Upper lobe of right lung (tissue), 1 donor: ENCODE results near the gene L3MBTL3. TPM values are rescaled to one million over a fixed set of nuclear protein-coding genes. Genes with fewer than 3 reads are reported as not detected.

Experiments used
- ATAC-seq: fragments of 200-7000 bp; cut with Tn5 transposase; one replicate; pipeline ENCODE4 v1.9.1; 2020; ENCODE audit warnings: mild to moderate bottlenecking, moderate library complexity
- DNase-seq: peaks from one replicate; pipeline ENCODE4 v3.0.0-alpha.2; 2020
- H3K27ac ChIP-seq: fragments of 200-600 bp; one replicate; pipeline ENCODE4 v1.8.0; 2022
- H3K27me3 ChIP-seq: fragments of 200-600 bp; one replicate; pipeline ENCODE4 v1.8.0; 2022; ENCODE audit warnings: mild to moderate bottlenecking
- H3K36me3 ChIP-seq: fragments of 200-600 bp; one replicate; pipeline ENCODE4 v1.8.0; 2022
- H3K4me1 ChIP-seq: fragments of 200-600 bp; one replicate; pipeline ENCODE4 v1.8.0; 2022
- H3K4me3 ChIP-seq: fragments of 200-600 bp; one replicate; pipeline ENCODE4 v1.8.0; 2022; ENCODE audit warnings: mild to moderate bottlenecking
- H3K9me3 ChIP-seq: fragments of 200-600 bp; one replicate; pipeline ENCODE4 v1.8.0; 2022
- CTCF ChIP-seq: fragments of 200-600 bp; IDR thresholded peaks from one replicate; pipeline ENCODE4 v1.8.0; 2022; ENCODE audit warnings: antibody characterized with exemption
- intact Hi-C: fragments of 100-400 bp; cut with DNase I; formaldehyde crosslinking; loops from one replicate; pipeline ENCODE4 v1.11.0; 2022
- total RNA-seq: library from RNA; stranded (reverse); fragmentation: NEBNext Ultra II Directional; extraction: Animal tissue kit (Norgen Biotek cat#: 25700); gene quantifications from one replicate; pipeline ENCODE4 v1.2.1, GENCODE V29; 2021
- donor health status: DM: no; HTN: yes; CAD: no; lungs with severe emphysema.

Gene L3MBTL3
- total RNA-seq, 1 donor from 2014 or later, result 6.3 TPM

GRCh38 chr6:130076512-130076911 lies 58.1 kb downstream of the L3MBTL3 start:
- Histone ChIP-seq H3K27me3 (no peaks in the 10 kb centered on the region), H3K27ac (no peak overlapping the region), H3K4me3 (no peak overlapping the region), H3K36me3 (peaks cover 14% of the 10 kb centered on the region), H3K4me1 (no peaks in the 10 kb centered on the region), H3K9me3 (no peaks in the 10 kb centered on the region)
- ATAC-seq (no peak), DNase-seq (no peak)
- TF ChIP-seq CTCF, result no peak
- intact Hi-C loops, result no loop called here

GRCh38 chr6:130090796-130091195 lies 72.4 kb downstream of the L3MBTL3 start:
- Histone ChIP-seq H3K27ac (no peak overlapping the region), H3K4me1 (no peaks in the 10 kb centered on the region), H3K36me3 (no peaks in the 10 kb centered on the region), H3K27me3 (no peaks in the 10 kb centered on the region), H3K9me3 (no peaks in the 10 kb centered on the region), H3K4me3 (no peak overlapping the region)
- DNase-seq, result no peak
- intact Hi-C loops, result no loop called here
- no peak for TF ChIP-seq CTCF
- ATAC-seq, result no peak

- no peak for TF ChIP-seq CTCF
- Histone ChIP-seq H3K36me3 (no peaks in the 10 kb centered on the region), H3K27ac (no peak overlapping the region), H3K4me3 (no peak overlapping the region), H3K27me3 (no peaks in the 10 kb centered on the region), H3K9me3 (no peaks in the 10 kb centered on the region), H3K4me1 (no peaks in the 10 kb centered on the region)
- no peak for DNase-seq
- intact Hi-C loops, result no loop called here
- no peak for ATAC-seq
Observed at GRCh38 chr6:130093546-130093945, 75.2 kb downstream of the L3MBTL3 start.

GRCh38 chr6:130098317-130098716 lies 79.9 kb downstream of the L3MBTL3 start:
- H3K9me3 ChIP-seq, result no peaks in the 10 kb centered on the region
- no peak for TF ChIP-seq CTCF
- no peaks in the 10 kb centered on the region for H3K4me1 ChIP-seq
- H3K36me3 ChIP-seq, result no peaks in the 10 kb centered on the region
- intact Hi-C loops, result no loop called here
- no peak overlapping the region for H3K27ac ChIP-seq
- no peaks in the 10 kb centered on the region for H3K27me3 ChIP-seq
- DNase-seq, result no peak
- no peak for ATAC-seq
- H3K4me3 ChIP-seq, result no peak overlapping the region

- intact Hi-C loops, result no loop called here
- Histone ChIP-seq H3K27me3 (no peaks in the 10 kb centered on the region), H3K9me3 (no peaks in the 10 kb centered on the region), H3K4me3 (no peak overlapping the region), H3K36me3 (no peaks in the 10 kb centered on the region), H3K27ac (no peak overlapping the region), H3K4me1 (no peaks in the 10 kb centered on the region)
- DNase-seq (no peak), ATAC-seq (no peak)
- no peak for TF ChIP-seq CTCF
Observed at GRCh38 chr6:130099119-130099518, 80.7 kb downstream of the L3MBTL3 start.

GRCh38 chr6:130105996-130106704 lies 87.8 kb downstream of the L3MBTL3 start:
- Histone ChIP-seq H3K36me3 (no peaks in the 10 kb centered on the region), H3K4me3 (no peak overlapping the region), H3K9me3 (no peaks in the 10 kb centered on the region), H3K27me3 (no peaks in the 10 kb centered on the region), H3K4me1 (no peaks in the 10 kb centered on the region), H3K27ac (no peak overlapping the region)
- intact Hi-C loops, result no loop called here
- DNase-seq, result no peak
- no peak for TF ChIP-seq CTCF
- no peak for ATAC-seq
